CD4-positive, alpha-beta T cell treated with Interleukin-17A for 1 hour (primary cell): ENCODE results near the gene CEACAM21.
A peak's percentile ranks its signal among the peaks of the same experiment; 100 is the strongest.

ENCODE experiments used
- DNase-seq: peaks from one replicate; pipeline ENCODE4 v3.0.0-alpha.2; 2020

CEACAM21 gene

DNA sequence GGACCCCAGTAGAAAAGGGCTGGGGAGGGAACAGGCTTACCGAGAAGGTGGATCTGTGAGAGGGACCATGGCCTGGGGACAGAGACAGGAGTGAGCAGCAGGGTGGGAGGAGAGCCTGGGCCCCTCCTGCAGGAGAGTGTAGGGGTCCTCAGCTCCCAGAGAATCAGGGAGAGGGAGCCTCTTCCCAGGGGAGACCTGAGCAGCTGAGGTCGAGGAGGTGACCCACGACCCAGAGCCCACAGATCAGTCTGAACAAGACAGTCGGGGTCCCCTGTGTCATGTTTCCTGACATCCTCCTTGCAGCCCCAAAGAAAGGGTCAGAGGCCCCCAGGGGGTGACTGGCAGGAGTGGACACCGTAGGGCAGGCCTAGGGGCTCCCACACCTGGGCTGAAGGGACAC lies 44.2 kb downstream of the CEACAM21 start:
- DNase-seq = no peak

DNA sequence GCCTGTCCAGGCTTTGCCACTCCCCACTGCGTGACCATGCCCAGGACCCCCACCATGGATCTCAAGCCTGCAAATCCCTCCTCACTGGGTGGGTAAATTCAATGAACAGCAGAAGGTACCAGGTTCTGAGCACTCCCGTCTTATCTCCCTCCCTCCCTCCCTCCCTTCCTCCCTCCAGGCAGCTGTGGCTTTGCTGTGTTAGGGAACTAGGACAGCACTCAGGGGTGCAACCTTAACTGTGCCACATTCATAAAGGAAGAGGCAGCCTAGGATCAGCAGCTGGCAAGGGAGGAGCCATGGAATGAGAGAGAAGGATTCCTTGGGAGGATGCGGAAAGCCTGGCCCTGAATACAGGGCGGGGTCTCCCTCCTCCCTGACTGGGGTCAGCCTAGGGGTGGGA lies 45.3 kb downstream of the CEACAM21 start:
- no peak for DNase-seq

DNA sequence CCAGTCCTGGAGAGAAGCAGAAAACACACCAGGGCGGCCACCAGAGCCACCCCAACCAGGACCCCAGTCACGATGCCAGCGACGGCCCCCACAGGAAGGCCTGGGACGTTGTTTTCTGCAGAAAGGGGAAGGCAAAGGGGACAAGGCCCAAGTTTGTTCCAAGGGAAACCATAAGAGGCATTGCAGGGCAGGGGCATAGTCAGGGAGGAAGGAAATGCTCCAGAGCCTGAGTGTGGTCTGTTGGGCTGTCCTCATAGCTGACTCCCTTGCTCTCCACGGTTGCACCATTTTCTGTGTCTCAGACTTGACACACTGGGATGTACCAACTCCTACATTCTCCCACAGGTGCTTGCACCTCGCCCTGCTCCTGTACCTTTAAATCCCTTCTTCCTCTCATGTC lies 45.7 kb downstream of the CEACAM21 start:
- DNase-seq = no peak

DNA sequence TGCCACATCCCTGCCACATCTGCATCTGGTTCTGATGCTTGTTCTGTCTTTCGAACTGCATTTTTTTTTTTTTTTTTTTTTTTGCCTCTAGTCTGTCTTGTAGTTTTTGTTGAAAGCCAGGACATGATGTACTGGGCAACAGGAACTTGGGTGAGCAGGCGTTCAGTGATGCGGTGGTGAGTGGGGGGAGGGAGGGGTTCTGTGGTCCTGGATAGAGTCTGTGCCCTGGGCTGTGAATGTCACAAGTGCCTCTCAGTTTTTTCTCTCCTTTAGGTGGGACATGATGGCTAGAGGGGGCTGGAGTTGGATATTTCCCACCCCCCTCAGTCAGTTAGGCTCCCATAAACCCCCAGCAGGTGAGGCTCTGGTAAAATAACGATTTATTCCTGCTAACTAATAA lies 47.4 kb downstream of the CEACAM21 start:
- DNase-seq = no peak

DNA sequence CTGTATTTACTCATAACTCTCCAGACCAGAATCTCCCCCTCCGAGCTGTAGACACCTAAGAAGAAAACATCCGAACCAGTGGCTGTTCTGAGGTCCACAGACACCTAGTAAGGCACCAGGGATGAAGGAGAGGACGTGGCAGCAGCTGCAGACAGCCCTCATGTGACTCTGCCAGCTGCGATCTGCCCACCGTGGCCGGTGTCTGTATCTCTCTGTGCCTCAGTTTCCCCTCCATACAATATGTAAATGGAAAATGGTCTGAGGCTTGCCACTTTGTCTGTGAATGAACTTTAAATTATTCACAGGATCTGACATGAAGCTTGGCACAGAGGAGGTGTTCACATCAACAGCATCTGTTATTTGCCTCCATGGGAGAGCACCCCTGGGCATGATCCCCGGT lies 48.5 kb downstream of the CEACAM21 start:
- DNase-seq = no peak

DNA sequence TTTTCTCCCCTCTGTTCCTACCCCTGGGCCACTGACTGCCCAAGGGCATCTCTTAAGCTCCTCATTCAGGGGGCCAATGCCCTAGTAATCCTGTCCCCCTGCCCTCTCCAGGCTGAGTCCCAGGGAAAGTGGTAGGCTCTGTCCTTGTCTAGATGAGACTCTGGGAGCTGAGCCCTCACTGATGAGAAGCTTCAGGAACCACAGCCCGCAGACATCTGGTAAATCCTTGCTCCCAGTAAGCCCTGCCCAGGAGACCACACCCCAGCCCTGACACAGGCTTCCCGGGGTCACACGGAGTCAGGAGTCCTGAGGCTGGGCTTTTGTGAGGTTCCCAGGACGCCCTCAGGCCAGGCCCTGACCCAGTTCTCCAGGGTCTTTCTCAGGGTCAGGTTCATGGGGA lies 49.0 kb downstream of the CEACAM21 start:
- no peak for DNase-seq

DNA sequence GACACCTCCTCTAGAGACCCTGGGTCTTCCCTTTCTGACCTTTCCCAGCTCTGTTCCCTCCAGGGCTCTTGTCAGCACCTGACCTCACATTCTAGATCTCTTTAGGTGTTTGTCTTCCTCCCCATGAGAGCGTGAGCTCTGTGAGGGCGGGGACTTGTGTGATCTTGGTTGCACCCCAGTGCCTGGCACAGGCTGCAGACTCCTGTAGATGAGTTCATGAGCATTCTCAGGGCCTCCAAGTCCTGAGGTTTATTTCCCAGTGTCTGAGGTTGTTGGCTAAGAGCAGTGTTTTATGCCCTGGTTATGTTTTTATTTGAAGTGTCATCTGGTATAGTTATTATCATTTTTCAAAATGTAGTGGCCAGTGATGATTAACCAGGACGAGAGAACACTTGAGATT lies 50.3 kb downstream of the CEACAM21 start:
- DNase-seq = no peak

DNA sequence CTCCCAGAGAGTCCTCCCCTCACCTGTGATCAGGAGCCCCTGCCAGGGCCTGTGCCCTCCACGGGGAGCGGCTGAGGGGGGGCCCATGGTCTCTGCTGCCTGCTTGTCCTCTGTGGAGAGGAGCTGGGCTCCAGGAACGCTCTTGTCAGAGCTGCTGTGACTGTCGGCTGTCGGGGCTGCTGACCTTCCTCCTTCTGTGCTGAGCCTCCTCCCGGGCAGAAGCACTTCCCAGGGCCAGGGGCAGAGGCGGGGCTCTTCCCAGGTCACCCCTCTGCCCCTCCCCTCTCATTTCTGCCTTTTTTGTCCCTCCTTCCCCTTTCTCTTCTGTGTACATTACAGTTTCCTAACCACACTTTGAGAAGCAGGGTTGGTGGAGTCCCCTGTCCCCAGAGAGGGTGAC lies 50.9 kb downstream of the CEACAM21 start, which contains the start of gene CEACAM4:
Gene CEACAM4, minus strand, starts transcription at position 198 of the 400 bp plus-strand sequence. Its CDS starts 111 bp downstream, at position 87.
- DNase-seq = peak; percentile 4

DNA sequence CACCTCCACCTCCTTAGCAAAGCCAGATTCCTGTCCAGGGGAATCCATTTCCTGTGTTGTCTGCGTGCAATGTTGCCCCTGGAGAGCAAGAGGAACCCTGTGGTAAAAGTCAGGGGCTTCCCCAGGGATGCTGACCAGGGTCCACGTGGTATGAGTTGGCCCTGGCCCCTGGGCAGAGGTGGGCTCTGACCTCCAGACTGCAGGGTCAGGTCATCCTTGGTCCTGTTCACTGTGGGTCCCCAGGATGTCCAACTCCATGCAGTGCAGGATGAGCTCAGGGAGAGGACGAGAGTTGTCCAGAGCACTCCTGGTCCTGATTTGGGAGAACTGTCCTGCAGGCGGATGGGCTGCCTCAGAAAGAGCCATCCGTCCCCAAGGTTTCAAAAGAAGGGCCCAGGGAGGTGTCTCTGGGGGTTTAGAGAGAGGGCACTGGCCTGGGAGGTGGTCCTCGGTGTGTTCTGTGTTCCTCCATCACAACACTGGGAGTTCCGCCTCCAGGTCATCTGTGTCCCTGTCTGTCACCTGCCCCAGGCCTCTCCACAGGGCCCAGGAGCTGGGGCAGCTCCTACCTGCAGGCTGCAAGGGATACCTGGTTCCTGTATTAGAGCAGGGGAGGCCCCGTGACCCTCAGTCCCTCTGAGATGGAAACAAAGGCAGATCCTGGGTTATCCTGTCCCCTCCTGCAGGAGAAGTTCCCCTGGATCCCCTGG lies 52.2 kb downstream of the CEACAM21 start:
- DNase-seq = no peak
